Measurements from ENCODE around the gene CAP2. TPM values are rescaled to one million over a fixed set of nuclear protein-coding genes. Genes with fewer than 3 reads are reported as not detected.
A peak's percentile ranks its signal among the peaks of the same experiment; 100 is the strongest.

CAP2 gene
- total and polyA plus RNA-seq, 12 donors = 42.0 to 211 (median 156) TPM

- ATAC-seq = peak in 7 of 8 donors; percentile 28 to 64 (median 51)
- H3K27ac ChIP-seq = peak overlapping the region in 8 of 10 donors; percentile 26 to 81 (median 68)
- TF ChIP-seq CTCF (IDR thresholded peaks at IDR 0.05) = no peak
- H3K36me3 ChIP-seq = peaks cover 0 to 6% (median 0%) of the 10 kb centered on the region in 9 donors
- WGBS, 2 donors = 55 to 62% methylated on average over 11 of the region's 11 CpGs
- no peak overlapping the region for H3K4me3 ChIP-seq
- intact Hi-C loops (cut with DNase I) = no loop called here
- H3K27me3 ChIP-seq = no peaks in the 10 kb centered on the region
- peaks cover 0 to 47% (median 6%) of the 10 kb centered on the region in 9 donors for H3K4me1 ChIP-seq
- DNase-seq = peak in 1 of 2 donors; percentile 22
- H3K9me3 ChIP-seq = no peaks in the 10 kb centered on the region
Measured at GRCh38 chr6:17483391-17484016, 90.1 kb downstream of the CAP2 start.

GRCh38 chr6:17484201-17484849 lies 90.9 kb downstream of the CAP2 start:
- peak overlapping the region in 7 of 10 donors; percentile 40 to 81 (median 69) for H3K27ac ChIP-seq
- intact Hi-C loops (cut with DNase I) = no loop called here
- DNase-seq (peak in 1 of 2 donors; percentile 15), ATAC-seq (peak in 7 of 8 donors; percentile 43 to 90 (median 73))
- H3K36me3 ChIP-seq = peaks cover 0 to 6% (median 0%) of the 10 kb centered on the region in 9 donors
- TF ChIP-seq CTCF (IDR thresholded peaks at IDR 0.05) = no peak
- peaks cover 0 to 41% (median 6%) of the 10 kb centered on the region in 9 donors for H3K4me1 ChIP-seq
- 66 to 77% methylated on average over 10 of the region's 10 CpGs for WGBS, 2 donors
- no peaks in the 10 kb centered on the region for H3K9me3 ChIP-seq
- H3K4me3 ChIP-seq = no peak overlapping the region
- H3K27me3 ChIP-seq = no peaks in the 10 kb centered on the region

- no peak overlapping the region for H3K4me3 ChIP-seq
- peaks cover 0 to 41% (median 6%) of the 10 kb centered on the region in 9 donors for H3K4me1 ChIP-seq
- peaks cover 0 to 6% (median 0%) of the 10 kb centered on the region in 9 donors for H3K36me3 ChIP-seq
- TF ChIP-seq CTCF (IDR thresholded peaks at IDR 0.05) = no peak
- no peaks in the 10 kb centered on the region for H3K9me3 ChIP-seq
- H3K27ac ChIP-seq = peak overlapping the region in 4 of 10 donors; percentile 8 to 81 (median 77)
- no peak for DNase-seq
- no peaks in the 10 kb centered on the region for H3K27me3 ChIP-seq
- intact Hi-C loops (cut with DNase I) = no loop called here
- WGBS, 2 donors = 49 to 50% methylated on average over 4 of the region's 4 CpGs
- ATAC-seq = peak in 2 of 8 donors; percentile 17 to 31
Measured at GRCh38 chr6:17485181-17485580, 91.8 kb downstream of the CAP2 start.

- 86 to 90% methylated on average over 2 of the region's 2 CpGs for WGBS, 2 donors
- no peaks in the 10 kb centered on the region for H3K27me3 ChIP-seq
- no peak for DNase-seq
- intact Hi-C loops (cut with DNase I) = no loop called here
- H3K36me3 ChIP-seq = peaks cover 0 to 6% (median 0%) of the 10 kb centered on the region in 9 donors
- no peak overlapping the region for H3K4me3 ChIP-seq
- no peaks in the 10 kb centered on the region for H3K9me3 ChIP-seq
- TF ChIP-seq CTCF (IDR thresholded peaks at IDR 0.05) = no peak
- no peak for ATAC-seq
- H3K4me1 ChIP-seq = peaks cover 0 to 41% (median 6%) of the 10 kb centered on the region in 9 donors
- H3K27ac ChIP-seq = peak overlapping the region in 2 of 10 donors; percentile 34 to 79
Measured at GRCh38 chr6:17485946-17486345, 92.6 kb downstream of the CAP2 start.
